Measurements from ENCODE around the gene OPCML. TPM values are rescaled to one million over a fixed set of nuclear protein-coding genes. Genes with fewer than 3 reads are reported as not detected.

The OPCML gene
- total RNA-seq, 2 experiments from 2014 or later = not detected

DNA sequence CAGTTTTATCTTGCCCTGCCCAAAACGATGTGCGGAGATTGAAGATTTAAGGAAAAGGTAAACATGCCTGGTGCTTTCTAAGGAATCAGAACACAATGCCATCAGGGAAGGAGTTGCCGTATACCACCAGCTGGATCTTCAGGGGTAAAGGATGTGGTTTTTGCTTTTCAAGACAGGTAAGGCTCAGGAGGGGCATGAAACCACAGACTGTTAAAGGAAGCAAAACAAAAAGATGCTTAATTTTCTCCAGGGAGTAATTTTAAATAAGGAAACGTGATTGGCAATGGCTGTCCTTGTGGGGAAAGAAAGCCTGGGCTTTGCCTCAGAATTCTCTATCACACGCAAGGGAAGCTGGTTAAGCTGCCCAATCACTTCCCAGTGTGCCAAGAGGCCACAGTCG, 655.6 kb downstream of the OPCML start:
- intact Hi-C loops (cut with micrococcal nuclease) = no loop called here
- no peaks in the 10 kb centered on the region for H3K36me3 Mint-ChIP-seq
- CTCF ChIA-PET = no interaction called here

DNA sequence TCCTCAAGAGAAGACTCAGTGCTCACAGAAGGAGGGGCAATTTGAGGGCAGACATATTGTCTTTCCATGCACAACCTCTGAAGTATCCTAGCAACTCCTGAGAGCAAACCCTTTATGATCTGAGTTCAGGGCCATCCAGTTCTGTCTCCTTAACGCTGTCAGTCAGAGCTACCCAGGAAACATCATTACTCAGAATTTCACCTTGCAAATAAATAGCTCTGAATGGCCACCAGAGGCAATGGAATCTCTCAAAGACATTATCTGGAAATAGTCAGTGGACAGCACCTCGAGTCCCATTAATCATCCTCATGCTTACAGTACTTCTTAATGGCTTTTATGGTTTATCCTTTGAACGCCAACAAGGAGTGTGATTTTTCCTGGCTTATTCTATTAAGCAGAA, 656.1 kb downstream of the OPCML start:
- intact Hi-C loops (cut with micrococcal nuclease) = no loop called here
- H3K4me3 Mint-ChIP-seq = no peak overlapping the region
- no peaks in the 10 kb centered on the region for H3K4me1 Mint-ChIP-seq (ENCODE audit: low read depth)
- no peaks in the 10 kb centered on the region for H3K36me3 Mint-ChIP-seq
- POLR2A ChIA-PET = no interaction called here
- CTCF ChIA-PET = no interaction called here
- H3K27me3 Mint-ChIP-seq = no peaks in the 10 kb centered on the region
- H3K9me3 Mint-ChIP-seq = no peaks in the 10 kb centered on the region
- no peak for DNase-seq
- no peak overlapping the region for H3K27ac Mint-ChIP-seq

More for the DNA sequence above, 655.6 kb downstream of the OPCML start:
- Mint-ChIP-seq H3K27me3 (no peaks in the 10 kb centered on the region), H3K4me3 (no peak overlapping the region), H3K27ac (no peak overlapping the region), H3K9me3 (no peaks in the 10 kb centered on the region), H3K4me1 (ENCODE audit: low read depth) (no peaks in the 10 kb centered on the region)
- DNase-seq = no peak
- POLR2A ChIA-PET = no interaction called here

DNA sequence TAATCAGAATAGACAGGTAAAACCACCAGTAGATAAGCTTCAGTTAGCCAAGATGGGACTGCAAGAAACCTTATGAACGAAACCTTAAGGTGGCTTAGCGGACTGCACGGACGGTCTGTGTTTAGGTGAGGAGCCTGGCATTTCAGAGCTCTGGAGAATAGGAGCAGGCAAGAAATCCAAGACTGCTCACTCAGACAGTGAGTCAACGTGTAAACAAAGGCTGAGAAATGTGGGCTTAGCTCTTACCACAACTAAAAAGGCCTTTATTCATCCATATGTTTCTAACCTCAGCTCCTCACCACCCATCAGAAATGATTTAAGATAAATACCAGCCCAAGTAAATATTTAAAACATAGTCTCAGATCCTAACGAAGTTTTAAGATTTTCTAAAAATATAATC, 657.7 kb downstream of the OPCML start:
- H3K4me1 Mint-ChIP-seq (ENCODE audit: low read depth) = no peaks in the 10 kb centered on the region
- DNase-seq = no peak
- intact Hi-C loops (cut with micrococcal nuclease) = no loop called here
- ChIA-PET POLR2A (no interaction called here), CTCF (no interaction called here)
- no peaks in the 10 kb centered on the region for H3K9me3 Mint-ChIP-seq
- no peak overlapping the region for H3K4me3 Mint-ChIP-seq
- no peaks in the 10 kb centered on the region for H3K36me3 Mint-ChIP-seq
- no peak overlapping the region for H3K27ac Mint-ChIP-seq
- no peaks in the 10 kb centered on the region for H3K27me3 Mint-ChIP-seq

DNA sequence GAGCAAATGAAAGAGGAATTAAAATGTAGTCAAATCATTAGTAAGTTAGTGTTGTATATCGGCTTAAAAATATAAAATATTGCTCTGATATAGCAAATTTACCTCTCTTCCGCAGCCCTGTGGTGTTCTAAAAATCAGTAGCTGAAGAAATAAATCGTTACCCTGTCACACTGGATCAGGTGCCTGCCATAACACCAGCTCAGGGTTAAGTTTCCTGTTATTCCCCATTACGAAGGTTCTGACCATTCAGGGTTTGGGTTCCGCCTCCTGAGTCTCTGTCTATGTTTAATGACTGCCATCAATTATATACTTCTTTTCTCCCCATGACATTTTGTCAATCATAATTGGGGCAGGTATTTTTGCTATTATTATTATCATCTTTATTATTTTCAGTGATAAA, 658.5 kb downstream of the OPCML start:
- intact Hi-C loops (cut with micrococcal nuclease) = no loop called here
- Mint-ChIP-seq H3K9me3 (no peaks in the 10 kb centered on the region), H3K4me3 (no peak overlapping the region), H3K4me1 (ENCODE audit: low read depth) (no peaks in the 10 kb centered on the region), H3K27me3 (no peaks in the 10 kb centered on the region), H3K27ac (no peak overlapping the region), H3K36me3 (no peaks in the 10 kb centered on the region)
- no peak for DNase-seq
- ChIA-PET POLR2A (no interaction called here), CTCF (no interaction called here)

DNA sequence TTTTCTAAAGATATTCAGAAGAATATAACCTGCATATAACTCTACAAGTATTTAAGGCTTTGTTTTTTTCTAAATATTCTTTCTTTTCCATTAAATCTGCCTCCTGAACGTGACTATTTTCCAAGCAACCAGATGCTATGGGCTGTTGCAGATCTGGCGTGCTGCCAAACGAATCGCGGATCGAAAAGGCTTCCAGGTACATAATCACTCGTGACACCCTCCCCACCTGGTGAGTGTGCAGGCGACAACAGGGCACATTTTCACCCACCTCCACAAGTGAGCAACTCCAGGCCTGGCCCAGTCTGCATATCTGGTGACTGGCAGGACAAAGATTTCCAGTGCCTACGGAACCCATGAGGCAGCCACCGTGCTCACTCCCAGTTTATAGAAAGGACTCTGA, 660.1 kb downstream of the OPCML start:
- H3K27me3 Mint-ChIP-seq = no peaks in the 10 kb centered on the region
- no peaks in the 10 kb centered on the region for H3K9me3 Mint-ChIP-seq
- no peaks in the 10 kb centered on the region for H3K36me3 Mint-ChIP-seq
- ChIA-PET POLR2A (no interaction called here), CTCF (no interaction called here)
- intact Hi-C loops (cut with micrococcal nuclease) = no loop called here
- no peaks in the 10 kb centered on the region for H3K4me1 Mint-ChIP-seq (ENCODE audit: low read depth)
- H3K27ac Mint-ChIP-seq = no peak overlapping the region
- H3K4me3 Mint-ChIP-seq = no peak overlapping the region
- DNase-seq = no peak

DNA sequence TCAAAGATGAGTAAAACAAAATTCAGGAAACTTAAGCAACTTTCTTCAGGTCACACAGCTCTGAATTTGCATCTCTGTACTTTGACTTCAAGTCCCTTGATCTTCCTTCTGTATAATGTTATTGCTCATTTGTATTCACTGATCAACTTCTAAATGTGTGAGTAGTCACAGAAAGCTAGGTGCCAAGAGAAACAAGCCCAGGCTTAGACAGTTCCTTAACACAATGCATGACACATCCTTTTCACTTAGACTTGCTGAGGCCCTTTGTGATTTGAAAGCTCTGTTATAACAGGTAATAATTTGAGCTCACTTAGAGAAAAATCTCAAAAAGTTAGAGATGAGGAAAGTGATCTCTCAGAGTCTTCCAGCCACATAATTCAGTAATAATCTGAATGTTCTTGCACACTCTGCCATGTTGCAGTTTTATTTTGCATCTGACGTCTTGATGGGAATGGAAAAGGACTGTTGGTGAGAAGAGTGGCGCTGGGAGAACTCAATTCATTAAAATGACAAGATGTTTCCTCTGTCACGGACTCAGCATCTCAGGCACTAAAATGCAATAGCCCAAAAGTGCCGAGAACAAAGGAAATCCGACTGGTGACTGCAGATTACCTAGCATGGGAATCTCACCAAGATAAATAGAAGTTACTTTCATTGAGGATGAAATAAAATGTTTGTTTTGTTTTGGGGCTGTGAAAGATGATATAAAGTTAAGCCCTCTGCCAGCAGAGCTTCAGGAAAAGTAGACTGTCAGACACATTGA, 665.3 kb downstream of the OPCML start:
- POLR2A ChIA-PET = no interaction called here
- H3K27me3 Mint-ChIP-seq = no peaks in the 10 kb centered on the region
- no peaks in the 10 kb centered on the region for H3K36me3 Mint-ChIP-seq
- H3K9me3 Mint-ChIP-seq = no peaks in the 10 kb centered on the region
- H3K4me3 Mint-ChIP-seq = no peak overlapping the region
- CTCF ChIA-PET = no interaction called here
- no peaks in the 10 kb centered on the region for H3K4me1 Mint-ChIP-seq (ENCODE audit: low read depth)
- intact Hi-C loops (cut with micrococcal nuclease) = no loop called here
- DNase-seq = no peak
- no peak overlapping the region for H3K27ac Mint-ChIP-seq

DNA sequence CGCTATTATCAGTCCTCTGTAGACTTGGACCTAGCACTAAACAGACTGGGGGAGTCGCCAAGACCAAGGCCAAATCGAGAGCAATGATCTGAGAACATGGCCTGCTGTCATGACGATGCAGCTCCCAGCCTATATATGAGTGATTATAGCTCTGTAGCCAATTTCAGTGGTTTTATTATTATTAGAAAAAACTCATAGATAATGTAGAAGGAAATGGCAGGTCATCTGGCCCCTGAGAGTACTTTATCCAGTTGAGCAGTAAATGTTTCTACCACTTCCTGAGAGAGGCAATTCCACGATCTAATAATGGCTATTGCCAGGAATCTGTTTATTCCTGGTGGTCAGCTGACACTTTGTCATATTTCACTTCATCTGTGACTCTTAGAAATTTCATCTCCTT, 666.7 kb downstream of the OPCML start:
- Mint-ChIP-seq H3K4me1 (ENCODE audit: low read depth) (no peaks in the 10 kb centered on the region), H3K27ac (no peak overlapping the region), H3K9me3 (no peaks in the 10 kb centered on the region), H3K4me3 (no peak overlapping the region), H3K36me3 (no peaks in the 10 kb centered on the region), H3K27me3 (no peaks in the 10 kb centered on the region)
- ChIA-PET CTCF (no interaction called here), POLR2A (no interaction called here)
- DNase-seq = no peak
- intact Hi-C loops (cut with micrococcal nuclease) = no loop called here

DNA sequence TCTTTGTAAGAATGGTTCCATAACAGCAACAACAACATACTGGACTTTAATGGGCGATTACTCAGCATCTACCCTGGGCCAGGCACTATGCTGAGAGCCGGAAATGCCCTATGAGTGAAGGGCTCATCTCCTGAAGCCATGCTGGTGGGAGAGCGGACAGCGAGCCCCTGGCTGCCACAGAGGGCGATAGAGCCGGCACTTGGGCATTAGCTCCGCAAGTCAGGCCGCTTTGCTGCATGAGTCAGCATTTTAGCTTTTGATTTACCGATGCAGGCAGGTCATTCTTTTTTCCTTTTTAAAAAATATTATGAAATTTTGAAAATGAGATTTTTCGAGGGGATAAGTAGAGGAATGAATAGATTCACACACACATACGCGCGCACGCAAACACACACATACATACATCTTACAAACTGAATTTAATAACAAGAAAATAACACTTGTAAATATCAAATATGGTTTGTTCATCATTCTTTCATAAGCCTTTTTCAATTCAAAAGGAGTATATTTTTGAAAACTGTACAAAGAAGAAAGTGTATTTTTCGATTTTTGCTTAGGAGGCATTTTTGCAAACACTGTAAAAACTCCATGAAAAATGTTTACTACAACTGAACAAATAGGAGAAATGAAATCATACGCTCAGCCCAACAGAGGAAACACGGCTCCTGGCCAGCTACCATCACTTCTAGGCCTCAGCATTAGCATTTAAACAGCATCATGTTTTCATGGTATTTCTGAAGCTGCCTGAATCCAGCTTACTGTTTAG, 667.3 kb downstream of the OPCML start:
- intact Hi-C loops (cut with micrococcal nuclease) = no loop called here
- no peaks in the 10 kb centered on the region for H3K27me3 Mint-ChIP-seq
- no peak overlapping the region for H3K27ac Mint-ChIP-seq
- H3K4me1 Mint-ChIP-seq (ENCODE audit: low read depth) = no peaks in the 10 kb centered on the region
- no peaks in the 10 kb centered on the region for H3K9me3 Mint-ChIP-seq
- POLR2A ChIA-PET = no interaction called here
- CTCF ChIA-PET = no interaction called here
- no peaks in the 10 kb centered on the region for H3K36me3 Mint-ChIP-seq
- H3K4me3 Mint-ChIP-seq = no peak overlapping the region
- DNase-seq = no peak

DNA sequence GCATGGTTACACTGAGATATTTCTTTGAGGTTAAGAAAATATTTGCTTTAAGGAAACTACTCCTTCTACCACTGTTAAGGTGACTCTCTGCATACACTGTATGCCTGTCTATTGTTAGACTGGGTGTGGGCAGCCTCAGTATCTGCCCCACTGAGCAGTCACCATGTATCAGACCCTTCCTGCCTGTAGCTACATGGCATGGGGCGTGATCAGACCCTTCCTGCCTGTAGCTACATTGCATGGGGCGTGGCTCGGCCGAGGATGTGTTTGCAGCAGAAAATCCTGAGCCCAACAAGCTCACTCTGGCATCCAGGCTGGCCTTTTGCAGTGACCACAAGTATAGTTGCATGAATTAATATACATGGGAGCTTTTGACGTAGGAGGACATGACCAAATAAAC, 669.4 kb downstream of the OPCML start:
- Mint-ChIP-seq H3K4me1 (ENCODE audit: low read depth) (no peaks in the 10 kb centered on the region), H3K27me3 (peaks cover 1% of the 10 kb centered on the region), H3K4me3 (no peak overlapping the region), H3K36me3 (no peaks in the 10 kb centered on the region), H3K9me3 (no peaks in the 10 kb centered on the region), H3K27ac (no peak overlapping the region)
- POLR2A ChIA-PET = no interaction called here
- DNase-seq = no peak
- CTCF ChIA-PET = no interaction called here
- intact Hi-C loops (cut with micrococcal nuclease) = no loop called here

DNA sequence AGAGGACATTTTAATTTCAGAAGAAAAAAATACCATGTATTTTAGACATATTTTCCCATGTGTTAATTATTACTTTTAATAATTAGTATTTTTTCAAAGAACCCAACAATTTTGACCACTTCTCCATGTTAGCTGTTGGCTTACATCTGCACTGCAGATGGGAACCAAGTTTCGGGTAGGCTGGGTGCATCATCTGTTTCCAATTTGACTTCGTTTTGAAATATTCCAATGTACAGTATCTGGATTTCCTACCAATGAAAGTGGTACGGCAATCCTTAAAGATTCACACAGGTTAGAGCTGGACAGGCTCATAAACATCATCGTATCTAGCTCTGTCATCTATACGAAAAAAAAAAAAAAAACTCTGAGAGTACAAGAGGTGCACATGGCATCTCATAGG, 670.2 kb downstream of the OPCML start:
- Mint-ChIP-seq H3K27me3 (peaks cover 1% of the 10 kb centered on the region), H3K36me3 (no peaks in the 10 kb centered on the region), H3K9me3 (no peaks in the 10 kb centered on the region), H3K4me1 (ENCODE audit: low read depth) (no peaks in the 10 kb centered on the region), H3K27ac (no peak overlapping the region), H3K4me3 (no peak overlapping the region)
- ChIA-PET CTCF (no interaction called here), POLR2A (interaction anchor here (0.6 kb wide), 1 partner anchor 26 kb away, joined by 3 read pairs; no protein-coding TSS in a partner anchor)
- intact Hi-C loops (cut with micrococcal nuclease) = no loop called here
- no peak for DNase-seq

DNA sequence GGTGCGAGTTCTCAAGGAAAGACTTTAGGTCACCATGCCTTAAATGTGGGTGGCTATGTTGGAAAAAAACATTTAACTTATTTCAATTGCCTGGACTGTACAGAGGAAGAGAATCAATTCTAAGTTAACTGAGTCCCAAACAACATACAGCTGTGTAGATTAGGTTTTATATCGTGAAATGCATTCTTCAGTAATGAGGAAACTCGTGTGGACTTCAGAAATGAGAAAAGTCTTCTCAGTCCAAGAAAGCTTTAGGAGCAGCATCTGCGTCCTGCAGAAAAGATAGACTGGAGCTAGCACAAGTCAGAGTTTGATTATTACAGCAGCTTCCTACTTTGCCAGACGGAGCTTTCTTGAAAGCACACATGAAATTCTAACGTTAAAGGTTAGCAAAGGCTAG, 673.0 kb downstream of the OPCML start:
- no peak for DNase-seq
- CTCF ChIA-PET = interaction anchor here (1.0 kb wide), 1 partner anchor 82 kb away, joined by 3 read pairs; no protein-coding TSS in a partner anchor
- intact Hi-C loops (cut with micrococcal nuclease) = no loop called here
- no peaks in the 10 kb centered on the region for H3K9me3 Mint-ChIP-seq
- no peaks in the 10 kb centered on the region for H3K36me3 Mint-ChIP-seq
- H3K27ac Mint-ChIP-seq = no peak overlapping the region
- H3K27me3 Mint-ChIP-seq = peaks cover 1% of the 10 kb centered on the region
- no peak overlapping the region for H3K4me3 Mint-ChIP-seq
- no peaks in the 10 kb centered on the region for H3K4me1 Mint-ChIP-seq (ENCODE audit: low read depth)
- POLR2A ChIA-PET = no interaction called here

DNA sequence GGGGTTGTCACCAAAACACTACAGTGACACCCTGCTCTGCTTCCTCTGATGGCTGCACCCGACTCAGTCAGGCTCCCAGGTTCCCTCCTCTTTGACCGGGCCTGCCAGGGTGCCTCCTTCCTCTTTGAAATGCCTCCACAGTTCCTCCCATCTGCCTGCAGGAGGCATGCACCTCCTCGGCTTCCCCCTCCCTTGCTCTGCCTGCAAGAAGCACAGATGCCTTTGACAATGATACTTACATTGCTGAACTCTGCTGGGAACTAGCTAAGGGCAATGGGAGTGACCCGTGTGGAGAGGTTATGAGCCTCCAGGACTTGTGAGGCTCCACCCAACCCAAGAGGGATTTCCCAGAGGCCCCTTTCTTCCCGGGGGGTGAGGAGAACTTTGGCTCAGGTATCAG, 674.1 kb downstream of the OPCML start:
- Mint-ChIP-seq H3K27me3 (peaks cover 1% of the 10 kb centered on the region), H3K4me1 (ENCODE audit: low read depth) (no peaks in the 10 kb centered on the region), H3K9me3 (no peaks in the 10 kb centered on the region), H3K4me3 (no peak overlapping the region), H3K27ac (no peak overlapping the region), H3K36me3 (no peaks in the 10 kb centered on the region)
- intact Hi-C loops (cut with micrococcal nuclease) = no loop called here
- no peak for DNase-seq
- ChIA-PET POLR2A (no interaction called here), CTCF (no interaction called here)

DNA sequence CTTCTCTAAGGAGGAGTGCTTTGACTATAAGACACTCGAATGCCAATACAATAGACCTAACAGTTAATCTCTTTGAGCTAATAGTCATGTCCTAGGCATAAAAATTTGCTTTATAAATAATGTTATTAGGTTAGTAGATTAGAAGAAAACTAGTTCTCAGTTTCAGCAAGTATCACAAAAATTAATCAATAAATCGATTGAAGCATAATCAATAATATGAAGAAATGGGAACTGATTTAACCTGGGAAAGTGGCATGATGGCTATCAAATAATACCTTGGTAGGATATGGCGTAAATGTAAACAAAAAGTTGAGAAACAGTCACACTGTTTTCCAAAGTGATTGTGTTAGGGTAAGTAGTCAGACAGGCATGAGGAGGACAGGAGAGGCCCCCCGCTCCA, 676.3 kb downstream of the OPCML start:
- no peak overlapping the region for H3K27ac Mint-ChIP-seq
- H3K9me3 Mint-ChIP-seq = no peaks in the 10 kb centered on the region
- no peak for DNase-seq
- H3K4me3 Mint-ChIP-seq = no peak overlapping the region
- ChIA-PET CTCF (interaction anchor here (1.5 kb wide), 1 partner anchor 85 kb away, joined by 4 read pairs; no protein-coding TSS in a partner anchor), POLR2A (no interaction called here)
- no peaks in the 10 kb centered on the region for H3K36me3 Mint-ChIP-seq
- intact Hi-C loops (cut with micrococcal nuclease) = no loop called here
- H3K4me1 Mint-ChIP-seq (ENCODE audit: low read depth) = no peaks in the 10 kb centered on the region
- peaks cover 1% of the 10 kb centered on the region for H3K27me3 Mint-ChIP-seq

All from activated CD4-positive, alpha-beta memory T cell treated with anti-CD3 and anti-CD28 coated beads for 36 hours (primary cell).